Nephron (organoid): Measurements from ENCODE around the gene HOXB6.

Experiments used
- H3K27ac Mint-ChIP-seq, 3 experiments: 2 replicates each; pipeline ENCODE4 v1.8.0; 2020; ENCODE audit warnings: mixed read lengths in 3 of 3, mild to moderate bottlenecking in 2 of 3, moderate library complexity in 1 of 3
- H3K27me3 Mint-ChIP-seq: 2 replicates; pipeline ENCODE4 v1.8.0; 2021; ENCODE audit warnings: low read depth, mild to moderate bottlenecking, moderate library complexity, mixed read lengths
- H3K36me3 Mint-ChIP-seq: 2 replicates; pipeline ENCODE4 v1.8.0; 2020; ENCODE audit warnings: low read depth, mixed read lengths
- H3K4me1 Mint-ChIP-seq: 2 replicates; pipeline ENCODE4 v1.8.0; 2020; ENCODE audit warnings: mixed read lengths
- H3K4me3 Mint-ChIP-seq, 3 experiments: 2 replicates each; pipeline ENCODE4 v1.8.0; 2020; ENCODE audit warnings: mild to moderate bottlenecking in 3 of 3, mixed read lengths in 3 of 3, moderate library complexity in 2 of 3
- H3K9me3 Mint-ChIP-seq: 2 replicates; pipeline ENCODE4 v1.8.0; 2020; ENCODE audit warnings: mixed read lengths
- CTCF ChIP-seq, 3 experiments: fragments of 200-600 bp; sonication (generic); IDR thresholded peaks; one replicate each; pipeline ENCODE4 v1.5.0; 2021; ENCODE audit warnings: antibody characterized with exemption in 3 of 3; ENCODE audit not compliant: unreplicated experiment in 3 of 3

HOXB6 gene

GRCh38 chr17:48597778-48598631 lies 6.8 kb downstream of the HOXB6 start:
- no peaks in the 10 kb centered on the region for H3K9me3 Mint-ChIP-seq
- H3K4me1 Mint-ChIP-seq, result peaks cover 73% of the 10 kb centered on the region
- H3K4me3 Mint-ChIP-seq, result peak overlapping the region; percentile 94 to 99 (median 98)
- no peak for TF ChIP-seq CTCF (IDR thresholded peaks at IDR 0.05; ENCODE audit: unreplicated experiment in 3 of 3)
- peaks cover 35% of the 10 kb centered on the region for H3K36me3 Mint-ChIP-seq
- H3K27me3 Mint-ChIP-seq, result peaks cover 95% of the 10 kb centered on the region
- peak overlapping the region in 1 of 3 experiments; percentile 98 for H3K27ac Mint-ChIP-seq

- H3K4me1 Mint-ChIP-seq, result peaks cover 78% of the 10 kb centered on the region
- H3K4me3 Mint-ChIP-seq, result peak overlapping the region; percentile 94 to 99 (median 98)
- H3K27me3 Mint-ChIP-seq, result peaks cover 95% of the 10 kb centered on the region
- H3K27ac Mint-ChIP-seq, result peak overlapping the region in 1 of 3 experiments; percentile 98
- TF ChIP-seq CTCF (IDR thresholded peaks at IDR 0.05; ENCODE audit: unreplicated experiment in 3 of 3), result no peak
- H3K36me3 Mint-ChIP-seq, result peaks cover 40% of the 10 kb centered on the region
- no peaks in the 10 kb centered on the region for H3K9me3 Mint-ChIP-seq
These were observed 7.3 kb downstream of the HOXB6 start for GRCh38 chr17:48597528-48597777.

GRCh38 chr17:48596735-48597527 lies 7.9 kb downstream of the HOXB6 start:
- peak overlapping the region; percentile 94 to 99 (median 98) for H3K4me3 Mint-ChIP-seq
- peaks cover 95% of the 10 kb centered on the region for H3K27me3 Mint-ChIP-seq
- no peaks in the 10 kb centered on the region for H3K9me3 Mint-ChIP-seq
- H3K36me3 Mint-ChIP-seq, result peaks cover 41% of the 10 kb centered on the region
- H3K4me1 Mint-ChIP-seq, result peaks cover 79% of the 10 kb centered on the region
- H3K27ac Mint-ChIP-seq, result peak overlapping the region in 1 of 3 experiments; percentile 98
- no peak for TF ChIP-seq CTCF (IDR thresholded peaks at IDR 0.05; ENCODE audit: unreplicated experiment in 3 of 3)

GRCh38 chr17:48596000-48596734 lies 8.6 kb downstream of the HOXB6 start:
- H3K4me1 Mint-ChIP-seq, result peaks cover 85% of the 10 kb centered on the region
- H3K4me3 Mint-ChIP-seq, result peak overlapping the region; percentile 94 to 99 (median 98)
- peak overlapping the region in 1 of 3 experiments; percentile 98 for H3K27ac Mint-ChIP-seq
- peaks cover 46% of the 10 kb centered on the region for H3K36me3 Mint-ChIP-seq
- H3K9me3 Mint-ChIP-seq, result no peaks in the 10 kb centered on the region
- TF ChIP-seq CTCF (IDR thresholded peaks at IDR 0.05; ENCODE audit: unreplicated experiment in 3 of 3), result no peak
- peaks cover 95% of the 10 kb centered on the region for H3K27me3 Mint-ChIP-seq

- no peak for TF ChIP-seq CTCF (IDR thresholded peaks at IDR 0.05; ENCODE audit: unreplicated experiment in 3 of 3)
- peak overlapping the region; percentile 91 to 98 (median 94) for H3K4me3 Mint-ChIP-seq
- peaks cover 53% of the 10 kb centered on the region for H3K36me3 Mint-ChIP-seq
- H3K27ac Mint-ChIP-seq, result peak overlapping the region in 1 of 3 experiments; percentile 92
- H3K27me3 Mint-ChIP-seq, result peaks cover 92% of the 10 kb centered on the region
- H3K9me3 Mint-ChIP-seq, result no peaks in the 10 kb centered on the region
- peaks cover 84% of the 10 kb centered on the region for H3K4me1 Mint-ChIP-seq
These were observed 9.3 kb downstream of the HOXB6 start for GRCh38 chr17:48595278-48595999.
